ENCODE data around the gene CDC42EP5.

- TF ChIP-seq CTCF (IDR thresholded peaks at IDR 0.05; ENCODE audit: borderline replicate concordance, extremely low read depth, low read length, poor library complexity, severe bottlenecking): no peak
- TF ChIP-seq EZH2 (IDR thresholded peaks at IDR 0.05; ENCODE audit: borderline replicate concordance, low read depth, low read length, severe bottlenecking): no peak
Measured at GRCh38 chr19:54521860-54522513, 48.9 kb upstream of the CDC42EP5 start.

All from DND-41 (cell line).